HepG2 (cell line): ENCODE data around the gene MAP3K1. TPM values are rescaled to one million over a fixed set of nuclear protein-coding genes. Genes with fewer than 3 reads are reported as not detected.

Source experiments
- HDAC1 ChIP-seq: sonication (generic); formaldehyde crosslinking; IDR thresholded peaks from 2 replicates; pipeline ENCODE4 v1.5.1; 2020; ENCODE audit warnings: mild to moderate bottlenecking, missing genetic modification reagents
- HOXA9 ChIP-seq: sonication (generic); formaldehyde crosslinking; IDR thresholded peaks from 2 replicates; pipeline ENCODE4 v1.8.1; 2022; ENCODE audit warnings: missing genetic modification reagents, mild to moderate bottlenecking, moderate library complexity, borderline replicate concordance
- MIER2 ChIP-seq: IDR thresholded peaks from 2 replicates; pipeline ENCODE4 v1.6.1; 2016; ENCODE audit warnings: missing biosample characterization, missing genetic modification reagents
- NCOA5 ChIP-seq: sonication (generic); formaldehyde crosslinking; IDR thresholded peaks from 2 replicates; pipeline ENCODE4 v1.4.0; 2020; ENCODE audit warnings: missing genetic modification reagents
- NR2F6 ChIP-seq, 2 experiments: IDR thresholded peaks; 2 replicates each; pipeline ENCODE4 v1.6.1; 2016; ENCODE audit warnings: antibody characterized with exemption in 1 of 2, mild to moderate bottlenecking in 1 of 2
- PAWR ChIP-seq: sonication (generic); formaldehyde crosslinking; IDR thresholded peaks from 2 replicates; pipeline ENCODE4 v1.4.0; 2020; ENCODE audit warnings: missing genetic modification reagents, mild to moderate bottlenecking, borderline replicate concordance
- TAF1 ChIP-seq: sonication (generic); formaldehyde crosslinking; IDR thresholded peaks from 2 replicates; pipeline ENCODE4 v1.4.0; 2020; ENCODE audit warnings: missing genetic modification reagents
- ZBTB7A ChIP-seq: sonication (generic); formaldehyde crosslinking; IDR thresholded peaks from 2 replicates; pipeline ENCODE4 v1.8.0; 2022; ENCODE audit warnings: mild to moderate bottlenecking, missing genetic modification reagents
- ZFP36L1 ChIP-seq: sonication (generic); formaldehyde crosslinking; IDR thresholded peaks from 2 replicates; pipeline ENCODE4 v1.8.0; 2022; ENCODE audit warnings: mild to moderate bottlenecking, missing genetic modification reagents, moderate library complexity
- ZNF3 ChIP-seq: IDR thresholded peaks from 2 replicates; pipeline ENCODE4 v1.7.0; 2017; ENCODE audit warnings: inconsistent platforms
- ZNF407 ChIP-seq: sonication (generic); formaldehyde crosslinking; IDR thresholded peaks from one replicate; pipeline ENCODE4 v1.5.1; 2020; ENCODE audit warnings: mild to moderate bottlenecking, missing genetic modification reagents; ENCODE audit errors: not compliant biosample characterization
- ZNF598 ChIP-seq: sonication (generic); formaldehyde crosslinking; IDR thresholded peaks from 2 replicates; pipeline ENCODE4 v1.5.1; 2020; ENCODE audit warnings: mild to moderate bottlenecking, missing genetic modification reagents, borderline replicate concordance
- ZNF687 ChIP-seq: sonication (generic); formaldehyde crosslinking; IDR thresholded peaks from 2 replicates; pipeline ENCODE4 v1.5.1; 2020; ENCODE audit warnings: mild to moderate bottlenecking, missing genetic modification reagents, moderate library complexity
- ZNF709 ChIP-seq: sonication (generic); formaldehyde crosslinking; IDR thresholded peaks from 2 replicates; pipeline ENCODE4 v1.5.0; 2020; ENCODE audit warnings: mild to moderate bottlenecking, missing genetic modification reagents
- ZNF839 ChIP-seq: sonication (generic); formaldehyde crosslinking; IDR thresholded peaks from 2 replicates; pipeline ENCODE4 v1.4.0; 2020; ENCODE audit warnings: missing genetic modification reagents, mild to moderate bottlenecking, borderline replicate concordance
- polyA plus RNA-seq, 8 experiments: library from polyadenylated mRNA; depleted of rRNA in 3 of 8; stranded (reverse) in 7 of 8; unstranded in 1 of 8; fragments of >200 nt; fragmentation: Illumina TruSeq in 4 of 8; extraction: Trizol in 4 of 8; gene quantifications; 2 replicates each; pipeline versions ENCODE4 v1.2.1 to v1.2.3, GENCODE V29; 2011 to 2016; ENCODE audit warnings: low read depth in 4 of 8, missing spikeins in 1 of 8, mixed read lengths in 1 of 8; ENCODE audit not compliant: insufficient read depth in 1 of 8
- total RNA-seq, 5 experiments: library from RNA; depleted of rRNA; stranded (reverse); fragments of >200 nt; fragmentation: Illumina TruSeq; extraction: Trizol; gene quantifications; 2 replicates each; pipeline ENCODE4 v1.2.3, GENCODE V29; 2016; ENCODE audit warnings: low read depth in 1 of 5
- TF ChIP-seq, protein P1 (sequence below): sonication (generic); formaldehyde crosslinking; IDR thresholded peaks from 2 replicates; pipeline ENCODE4 v1.4.0; 2020; ENCODE audit warnings: mild to moderate bottlenecking, low read depth, missing genetic modification reagents

The MAP3K1 gene
- total and polyA plus RNA-seq, 2 of the 13 experiments (the other 11 are each of a cell fraction or from before 2014, with no cell fraction given) = 16.4 to 30.3 TPM

DNA sequence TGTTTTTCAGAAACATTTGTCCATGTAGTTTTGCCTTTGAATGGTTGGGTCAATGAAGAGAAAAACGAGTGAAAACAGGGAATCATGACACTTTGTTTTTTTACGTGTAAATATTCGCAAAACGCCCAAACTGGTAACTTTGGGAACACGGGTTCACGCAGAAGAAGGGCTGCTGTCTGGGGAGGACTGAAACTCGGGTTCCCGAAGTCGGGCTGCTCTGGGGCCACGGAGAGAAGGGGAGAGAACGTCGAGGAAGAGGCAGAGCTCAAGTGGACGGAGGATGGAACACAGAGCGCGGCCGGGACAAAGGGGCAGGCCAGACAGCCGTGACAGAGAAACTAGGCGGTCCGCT is 93.6 kb downstream of the MAP3K1 start (continued):
- TF ChIP-seq NR2F6 (IDR thresholded peaks at IDR 0.05) (no peak), NR2F6 (CRISPR knock-in tag; IDR thresholded peaks at IDR 0.05) (peak; percentile 35; the same call in 1 of the 2 replicates), ZNF598 (CRISPR knock-in tag) (0 out of 2 replicates have a peak, but pooled peaks have one; percentile 10), ZBTB7A (CRISPR knock-in tag) (no peak), ZFP36L1 (CRISPR knock-in tag) (no peak), PAWR (no peak), ZNF709 (CRISPR knock-in tag) (no peak), ZNF3 (no peak), NCOA5 (CRISPR knock-in tag) (no peak), MIER2 (CRISPR knock-in tag) (no peak), ZNF839 (CRISPR knock-in tag) (no peak), TAF1 (CRISPR knock-in tag) (0 out of 2 replicates have a peak, but pooled peaks have one; percentile 42), HDAC1 (CRISPR knock-in tag) (no peak), HOXA9 (no peak), ZNF407 (CRISPR knock-in tag) (no peak), ZNF687 (CRISPR knock-in tag) (no peak)
- TF ChIP-seq, protein P1, sequence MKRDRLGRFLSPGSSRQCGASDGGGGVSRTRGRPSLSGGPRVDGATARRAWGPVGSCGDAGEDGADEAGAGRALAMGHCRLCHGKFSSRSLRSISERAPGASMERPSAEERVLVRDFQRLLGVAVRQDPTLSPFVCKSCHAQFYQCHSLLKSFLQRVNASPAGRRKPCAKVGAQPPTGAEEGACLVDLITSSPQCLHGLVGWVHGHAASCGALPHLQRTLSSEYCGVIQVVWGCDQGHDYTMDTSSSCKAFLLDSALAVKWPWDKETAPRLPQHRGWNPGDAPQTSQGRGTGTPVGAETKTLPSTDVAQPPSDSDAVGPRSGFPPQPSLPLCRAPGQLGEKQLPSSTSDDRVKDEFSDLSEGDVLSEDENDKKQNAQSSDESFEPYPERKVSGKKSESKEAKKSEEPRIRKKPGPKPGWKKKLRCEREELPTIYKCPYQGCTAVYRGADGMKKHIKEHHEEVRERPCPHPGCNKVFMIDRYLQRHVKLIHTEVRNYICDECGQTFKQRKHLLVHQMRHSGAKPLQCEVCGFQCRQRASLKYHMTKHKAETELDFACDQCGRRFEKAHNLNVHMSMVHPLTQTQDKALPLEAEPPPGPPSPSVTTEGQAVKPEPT (CRISPR knock-in tag) = no peak
